Measurements from ENCODE around the gene KITLG. TPM values are rescaled to one million over a fixed set of nuclear protein-coding genes. Genes with fewer than 3 reads are reported as not detected.

The KITLG gene
- polyA plus RNA-seq, 3 donors: 2.1 to 13.0 (median 11.9) TPM

GRCh38 chr12:88578276-88579160 lies 1.8 kb downstream of the KITLG start:
- WGBS, 3 donors: 35 to 63% (median 48%) methylated on average over 12 of the region's 12 CpGs
- no peak overlapping the region for H3K27ac ChIP-seq (ENCODE audit: low read depth, low read length)

DNA sequence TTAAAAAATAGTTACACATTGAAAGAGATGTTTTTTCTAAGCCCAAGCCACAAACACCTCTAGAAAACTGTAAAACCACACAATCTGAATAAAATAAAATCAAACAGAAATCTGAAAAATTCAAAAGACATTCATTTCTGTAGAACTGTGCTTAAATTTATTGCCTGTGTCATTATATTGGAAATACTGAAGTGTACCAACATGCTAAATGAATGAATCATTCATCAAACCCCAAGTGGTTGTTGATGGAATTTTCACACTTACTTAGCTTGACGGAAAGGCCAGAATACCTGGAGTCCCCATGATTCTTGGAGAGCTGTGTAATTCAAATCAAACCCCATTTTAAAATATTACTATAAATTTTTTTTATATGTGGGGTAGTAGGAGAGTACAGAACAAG lies 2.7 kb downstream of the KITLG start:
- H3K27ac ChIP-seq (ENCODE audit: low read depth, low read length): no peak overlapping the region
- 58 to 77% (median 71%) methylated on average over 1 of the region's 1 CpG for WGBS, 3 donors

DNA sequence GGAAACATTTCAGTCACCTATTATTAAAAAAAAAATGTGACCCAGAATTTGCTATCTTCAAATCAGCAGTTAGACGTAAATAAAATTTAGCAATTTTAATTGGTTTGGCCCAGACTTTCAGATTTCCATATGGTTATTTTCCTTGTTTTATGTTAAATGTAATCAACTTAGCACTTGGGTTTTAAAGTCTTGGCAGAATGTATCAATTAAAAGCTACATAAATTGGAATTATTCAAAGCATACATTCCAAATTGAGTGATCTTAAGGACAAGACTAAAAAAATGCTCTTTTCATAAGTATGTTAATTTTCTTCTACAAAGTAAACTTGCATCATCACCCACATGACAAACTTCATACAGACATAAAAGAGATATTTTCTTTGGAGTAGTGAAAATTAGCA lies 3.4 kb downstream of the KITLG start:
- WGBS, 3 donors: 76 to 90% (median 88%) methylated on average over 1 of the region's 1 CpG
- H3K27ac ChIP-seq (ENCODE audit: low read depth, low read length): no peak overlapping the region

DNA sequence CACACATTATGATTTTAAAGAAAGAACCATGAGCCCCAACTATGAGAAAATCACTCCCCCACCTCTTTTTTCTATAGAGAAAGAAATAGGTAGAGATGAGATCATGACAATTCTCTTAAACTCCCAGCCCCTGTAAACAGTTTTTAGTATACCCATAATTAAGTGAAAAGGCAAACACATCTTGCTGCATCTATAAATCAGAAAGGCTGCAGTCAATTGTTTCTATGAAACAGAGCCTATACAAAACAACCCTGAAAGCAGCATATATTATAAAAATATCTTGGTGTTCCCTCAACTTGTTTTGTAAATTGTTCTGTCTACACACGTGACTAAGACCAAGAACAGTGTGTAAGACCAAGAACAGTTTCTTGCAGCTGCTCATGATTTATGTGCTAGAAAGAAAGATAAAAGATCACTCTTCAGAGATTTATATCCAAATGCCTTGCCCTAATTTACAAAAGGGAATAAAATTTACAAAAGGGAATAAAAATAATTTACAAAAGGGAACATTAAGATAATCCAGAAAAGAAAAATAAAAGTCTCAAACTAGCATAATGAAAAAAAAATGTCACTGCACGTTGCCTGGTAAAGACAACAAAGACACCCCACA lies 4.8 kb downstream of the KITLG start:
- 38 to 72% (median 45%) methylated on average over 2 of the region's 2 CpGs for WGBS, 3 donors
- H3K27ac ChIP-seq (ENCODE audit: low read depth, low read length): no peak overlapping the region

DNA sequence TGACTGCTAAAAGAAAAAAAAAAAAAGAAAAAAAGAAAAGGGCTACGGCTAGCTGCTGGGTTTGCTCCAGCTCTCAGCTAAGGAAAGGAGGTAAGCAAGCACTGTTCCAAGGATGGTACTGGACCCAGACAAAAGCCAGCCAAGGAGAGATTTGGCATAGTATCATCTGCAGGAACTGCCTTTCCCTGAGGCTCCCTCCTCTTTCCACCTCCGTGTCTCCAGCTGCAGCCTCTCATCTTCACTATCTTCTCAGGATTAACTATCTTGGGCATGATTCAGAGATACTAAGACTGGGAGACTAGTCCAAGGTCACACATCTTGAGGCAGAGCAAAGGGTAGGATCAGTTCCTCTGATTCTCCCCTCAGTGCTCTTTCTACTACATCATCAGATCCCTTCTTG lies 6.0 kb downstream of the KITLG start:
- no peak overlapping the region for H3K27ac ChIP-seq (ENCODE audit: low read depth, low read length)
- 29 to 55% (median 53%) methylated on average over 2 of the region's 2 CpGs for WGBS, 3 donors

- WGBS, 3 donors: 89 to 94% (median 90%) methylated on average over 4 of the region's 4 CpGs
Observed at GRCh38 chr12:88573583-88573982, 6.7 kb downstream of the KITLG start.

GRCh38 chr12:88572781-88573549 lies 7.3 kb downstream of the KITLG start:
- H3K27ac ChIP-seq (ENCODE audit: low read depth, low read length): no peak overlapping the region
- 23 to 66% (median 25%) methylated on average over 4 of the region's 4 CpGs for WGBS, 3 donors

More at GRCh38 chr12:88573583-88573982, 6.7 kb downstream of the KITLG start:
- no peak overlapping the region for H3K27ac ChIP-seq (ENCODE audit: low read depth, low read length)

- H3K27ac ChIP-seq (ENCODE audit: low read depth, low read length): no peak overlapping the region
Observed at GRCh38 chr12:88571543-88571942, 8.7 kb downstream of the KITLG start.

GRCh38 chr12:88570103-88570502 lies 10.2 kb downstream of the KITLG start:
- WGBS, 3 donors: 50 to 85% (median 54%) methylated on average over 1 of the region's 1 CpG
- no peak overlapping the region for H3K27ac ChIP-seq (ENCODE audit: low read depth, low read length)

More at GRCh38 chr12:88571543-88571942, 8.7 kb downstream of the KITLG start:
- WGBS, 3 donors: 93 to 100% (median 96%) methylated on average over 1 of the region's 1 CpG

- no peak overlapping the region for H3K27ac ChIP-seq (ENCODE audit: low read depth, low read length)
- 57 to 77% (median 66%) methylated on average over 4 of the region's 4 CpGs for WGBS, 3 donors
Observed at GRCh38 chr12:88566430-88566829, 13.8 kb downstream of the KITLG start.

- H3K27ac ChIP-seq (ENCODE audit: low read depth, low read length): no peak overlapping the region
Observed at GRCh38 chr12:88562846-88563582, 17.3 kb downstream of the KITLG start.

DNA sequence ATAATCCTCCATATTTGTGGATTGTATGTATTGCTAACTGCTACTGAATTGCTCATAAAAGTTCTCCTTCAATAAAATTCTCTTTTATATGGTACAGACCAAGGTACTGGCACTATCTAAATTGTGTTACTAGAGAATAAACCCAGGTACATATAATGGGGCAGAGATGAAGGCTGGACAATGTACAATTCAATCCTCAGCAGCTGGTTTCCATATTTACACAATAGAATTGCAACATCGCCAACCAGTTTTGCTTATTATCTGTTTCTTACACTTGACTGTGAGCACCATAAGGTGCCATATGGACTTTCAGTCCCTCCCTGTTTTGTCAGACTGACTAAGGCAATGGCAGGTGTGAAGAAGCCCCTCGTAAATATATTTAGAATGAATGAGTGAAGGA lies 18.1 kb downstream of the KITLG start:
- no peak overlapping the region for H3K27ac ChIP-seq (ENCODE audit: low read depth, low read length)
- WGBS, 3 donors: 88 to 98% (median 93%) methylated on average over 2 of the region's 2 CpGs

More at GRCh38 chr12:88562846-88563582, 17.3 kb downstream of the KITLG start:
- 93 to 96% (median 94%) methylated on average over 4 of the region's 4 CpGs for WGBS, 3 donors

DNA sequence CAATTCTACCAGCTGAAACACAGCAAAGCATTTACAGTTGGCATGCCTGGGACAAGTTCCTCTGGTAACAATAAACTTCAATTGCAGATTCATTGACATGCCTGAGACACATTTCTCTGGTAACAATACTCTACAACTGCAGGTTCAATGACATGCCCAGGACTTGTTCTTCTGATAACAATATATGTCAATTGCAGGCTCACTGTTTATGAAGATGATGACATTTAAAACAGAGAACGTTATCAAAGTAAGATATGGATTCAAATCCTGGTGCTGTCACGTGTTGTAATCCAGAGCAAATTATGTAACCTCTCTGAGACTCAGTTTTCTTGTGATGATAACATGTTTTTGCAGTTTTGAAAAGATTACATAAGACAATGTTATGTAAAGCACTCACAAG lies 20.5 kb downstream of the KITLG start:
- H3K27ac ChIP-seq (ENCODE audit: low read depth, low read length): no peak overlapping the region
- WGBS, 3 donors: 41 to 47% (median 46%) methylated on average over 2 of the region's 2 CpGs

GRCh38 chr12:88559199-88559598 lies 21.1 kb downstream of the KITLG start:
- H3K27ac ChIP-seq (ENCODE audit: low read depth, low read length): no peak overlapping the region
- 79 to 91% (median 80%) methylated on average over 7 of the region's 7 CpGs for WGBS, 3 donors

GRCh38 chr12:88558340-88558867 lies 21.9 kb downstream of the KITLG start:
- no peak overlapping the region for H3K27ac ChIP-seq (ENCODE audit: low read depth, low read length)
- WGBS, 3 donors: 66 to 86% (median 83%) methylated on average over 3 of the region's 3 CpGs

- H3K27ac ChIP-seq (ENCODE audit: low read depth, low read length): no peak overlapping the region
- WGBS, 3 donors: 58 to 92% (median 69%) methylated on average over 2 of the region's 2 CpGs
Observed at GRCh38 chr12:88556213-88556774, 24.0 kb downstream of the KITLG start.

DNA sequence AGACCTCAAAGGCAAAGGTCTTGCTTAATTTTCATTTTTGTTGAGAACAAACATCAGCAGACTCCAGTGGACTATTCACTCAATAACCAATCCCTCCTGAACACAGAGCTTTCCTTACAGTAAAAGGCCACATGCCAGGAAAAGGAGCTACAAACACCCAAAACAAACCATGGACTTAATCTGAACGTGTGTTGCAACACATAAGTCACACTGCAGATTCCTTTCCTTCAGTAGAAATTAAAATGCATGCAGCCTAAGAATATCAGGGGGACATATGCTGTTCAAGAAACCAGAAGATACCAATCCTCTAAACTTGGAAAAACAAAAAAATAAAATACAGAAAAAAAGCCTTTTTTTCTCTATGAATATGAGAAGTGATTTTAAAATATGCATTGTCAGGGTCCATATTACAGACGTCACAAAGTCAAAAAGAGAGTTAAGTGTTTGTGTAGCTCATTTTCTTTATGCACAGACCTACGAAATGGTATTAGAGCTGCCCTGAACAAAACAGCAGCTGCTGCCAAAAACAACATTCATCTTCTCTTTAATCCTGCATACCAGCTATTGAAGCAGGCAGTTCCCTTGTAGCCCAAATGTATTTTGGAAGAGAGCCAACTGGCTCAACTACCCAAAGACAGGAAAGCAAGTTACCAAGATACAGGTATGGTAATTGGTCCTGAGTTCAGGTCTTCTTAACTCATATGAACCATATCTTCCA lies 26.2 kb downstream of the KITLG start:
- 14 to 39% (median 30%) methylated on average over 3 of the region's 3 CpGs for WGBS, 3 donors
- H3K27ac ChIP-seq (ENCODE audit: low read depth, low read length): no peak overlapping the region
